GM18502 (cell line): ENCODE results near the gene NAP1L2.
"Not testable (repeated sequence)": the region's sequence is repeated elsewhere in the genome, so short reads cannot be mapped to it uniquely, and the experiment has no call there.

Experiments
- ATAC-seq: cut with Tn5 transposase; IDR thresholded peaks from one replicate; pipeline ENCODE4 v1.9.1; 2021; ENCODE audit warnings: mild to moderate bottlenecking; ENCODE audit not compliant: unreplicated experiment, poor library complexity

Gene NAP1L2, protein sequence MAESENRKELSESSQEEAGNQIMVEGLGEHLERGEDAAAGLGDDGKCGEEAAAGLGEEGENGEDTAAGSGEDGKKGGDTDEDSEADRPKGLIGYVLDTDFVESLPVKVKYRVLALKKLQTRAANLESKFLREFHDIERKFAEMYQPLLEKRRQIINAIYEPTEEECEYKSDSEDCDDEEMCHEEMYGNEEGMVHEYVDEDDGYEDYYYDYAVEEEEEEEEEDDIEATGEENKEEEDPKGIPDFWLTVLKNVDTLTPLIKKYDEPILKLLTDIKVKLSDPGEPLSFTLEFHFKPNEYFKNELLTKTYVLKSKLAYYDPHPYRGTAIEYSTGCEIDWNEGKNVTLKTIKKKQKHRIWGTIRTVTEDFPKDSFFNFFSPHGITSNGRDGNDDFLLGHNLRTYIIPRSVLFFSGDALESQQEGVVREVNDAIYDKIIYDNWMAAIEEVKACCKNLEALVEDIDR

GRCh38 chrX:73214426-73215094 lies at the start of gene NAP1L2:
Gene NAP1L2 (minus strand): TSS chrX:73214851. CDS start chrX:73214492, 359 bp downstream.
- peak; percentile 92 for ATAC-seq

GRCh38 chrX:73262991-73263390 lies 48.3 kb upstream of the NAP1L2 start:
- ATAC-seq: no peak

DNA sequence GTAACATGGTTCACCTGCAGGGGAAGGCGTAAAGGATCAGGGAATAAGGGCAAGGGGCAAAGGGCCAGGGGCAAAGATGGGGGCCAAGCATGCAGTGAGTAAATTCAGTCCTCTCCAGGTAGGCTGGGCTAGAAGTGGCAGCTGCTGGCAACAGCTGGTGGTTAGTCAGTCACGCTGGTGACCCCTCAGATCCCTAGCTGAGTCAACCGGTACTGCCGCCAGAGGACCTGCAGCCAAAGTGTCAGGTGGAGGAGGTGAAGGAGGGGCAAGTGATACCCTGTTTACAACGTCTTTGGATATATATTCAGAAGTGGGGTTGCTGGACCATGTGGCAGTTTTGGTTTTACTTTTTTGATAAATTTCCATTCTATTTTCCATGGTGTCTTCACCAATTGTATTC lies 24.6 kb upstream of the NAP1L2 start:
- ATAC-seq: no peak

GRCh38 chrX:73217621-73218020 lies 3.0 kb upstream of the NAP1L2 start:
- ATAC-seq: no peak

DNA sequence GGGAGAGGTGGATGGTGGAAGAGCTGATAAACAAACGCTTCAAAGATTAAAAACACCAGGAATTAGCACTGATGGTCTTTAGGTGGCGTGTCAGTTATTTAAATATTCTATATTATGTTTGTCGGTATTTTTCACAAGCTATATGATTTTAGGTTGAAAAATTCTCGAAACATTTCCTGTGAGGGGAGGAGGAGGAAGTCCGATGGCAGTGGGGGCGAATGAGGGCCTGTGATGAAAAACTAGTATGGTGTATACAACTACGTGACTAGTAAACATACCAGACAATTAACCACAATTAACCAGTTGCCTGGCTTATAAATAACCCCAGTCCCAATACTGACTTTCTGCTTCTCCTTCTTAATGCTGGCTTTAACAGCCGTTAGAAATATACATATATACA lies 595 bp upstream of the NAP1L2 start:
- ATAC-seq: peak; percentile 15

GRCh38 chrX:73213734-73214425 lies 771 bp downstream of the NAP1L2 start:
- ATAC-seq: peak; percentile 7

- ATAC-seq: no peak
Measured at GRCh38 chrX:73206366-73206765, 8.3 kb downstream of the NAP1L2 start.

GRCh38 chrX:73182502-73183114 lies 32.0 kb downstream of the NAP1L2 start:
- no peak for ATAC-seq

DNA sequence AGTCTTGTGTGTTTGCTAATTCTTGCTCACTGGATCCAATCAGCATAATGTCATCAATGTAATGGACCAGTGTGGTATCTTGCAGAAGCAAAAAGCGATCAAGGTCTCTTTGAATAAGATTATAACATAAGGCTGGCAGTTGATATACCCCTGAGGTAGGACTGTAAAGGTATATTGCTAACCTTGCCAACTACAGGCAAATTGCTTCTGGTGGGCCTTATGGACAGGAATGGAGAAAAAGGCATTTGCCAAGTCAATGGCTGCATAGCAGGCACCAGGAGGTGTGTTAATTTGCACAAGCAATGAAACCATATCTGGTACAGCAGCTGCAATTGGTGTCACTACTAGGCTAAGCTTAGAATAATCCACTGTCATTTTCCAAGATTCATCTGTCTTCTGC lies 45.7 kb downstream of the NAP1L2 start:
- ATAC-seq: not testable (repeated sequence)
